ENCODE data around the gene ARHGAP25. TPM values are rescaled to one million over a fixed set of nuclear protein-coding genes. Genes with fewer than 3 reads are reported as not detected.

Gene ARHGAP25
- total and polyA plus RNA-seq, 2 donors (not counting 3 experiments of a cell fraction or from before 2014, with no cell fraction given): 0.50 to 2.0 TPM

DNA sequence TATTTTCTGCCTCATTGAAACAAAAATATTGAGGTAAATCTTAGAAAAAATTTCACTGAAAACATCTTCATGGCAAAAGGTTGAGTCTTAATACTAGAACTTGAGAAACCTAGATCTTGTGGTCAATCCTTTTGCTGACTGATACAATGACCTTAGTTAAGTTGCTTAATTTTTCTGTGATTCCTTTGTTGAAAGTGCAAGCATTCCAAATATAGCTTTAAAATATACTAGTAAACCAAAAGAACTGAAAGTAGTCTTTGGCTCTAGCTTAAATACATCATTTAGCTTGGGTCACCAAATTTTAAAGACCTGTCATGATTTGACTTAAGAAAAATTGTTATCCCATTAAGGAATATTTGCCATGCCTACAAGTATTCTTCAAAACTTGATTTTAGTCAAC lies 119.9 kb downstream of the ARHGAP25 start:
- peaks cover 18% of the 10 kb centered on the region for H3K4me1 ChIP-seq (ENCODE audit: control insufficient read depth, extremely low read depth, insufficient read depth, low read length)
- H4K20me1 ChIP-seq (replicated peaks; ENCODE audit: control insufficient read depth, extremely low read depth, insufficient read depth, low read length): no peaks in the 10 kb centered on the region
- H3K4me3 ChIP-seq (replicated peaks in 1 of 3; ENCODE audit: insufficient read depth in 1 of 3, low read depth in 1 of 3, low read length in 3 of 3): no peak overlapping the region
- POLR2A ChIA-PET: no interaction called here
- no peak overlapping the region for H3K9ac ChIP-seq (replicated peaks; ENCODE audit: extremely low read depth, insufficient read depth, low read length)
- no peaks in the 10 kb centered on the region for H3K36me3 ChIP-seq (ENCODE audit: control insufficient read depth in 2 of 2, extremely low read depth in 1 of 2, insufficient read depth in 2 of 2, low read length in 2 of 2)
- no peak for DNase-seq (ENCODE audit: low read depth, low spot score)
- H3K9me3 ChIP-seq (replicated peaks; ENCODE audit: control insufficient read depth, insufficient read depth, low read length): no peaks in the 10 kb centered on the region
- intact Hi-C loops (cut with micrococcal nuclease) (no loop called here), dilution Hi-C loops (cut with MboI; ENCODE audit: extremely low pct_ligation_motif_present, low sequenced_read_pairs) (no loop called here)
- TF ChIP-seq, protein P1, sequence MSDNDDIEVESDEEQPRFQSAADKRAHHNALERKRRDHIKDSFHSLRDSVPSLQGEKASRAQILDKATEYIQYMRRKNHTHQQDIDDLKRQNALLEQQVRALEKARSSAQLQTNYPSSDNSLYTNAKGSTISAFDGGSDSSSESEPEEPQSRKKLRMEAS (IDR thresholded peaks at IDR 0.05; ENCODE audit: insufficient read depth, insufficient read length): no peak
- TF ChIP-seq, protein P2, sequence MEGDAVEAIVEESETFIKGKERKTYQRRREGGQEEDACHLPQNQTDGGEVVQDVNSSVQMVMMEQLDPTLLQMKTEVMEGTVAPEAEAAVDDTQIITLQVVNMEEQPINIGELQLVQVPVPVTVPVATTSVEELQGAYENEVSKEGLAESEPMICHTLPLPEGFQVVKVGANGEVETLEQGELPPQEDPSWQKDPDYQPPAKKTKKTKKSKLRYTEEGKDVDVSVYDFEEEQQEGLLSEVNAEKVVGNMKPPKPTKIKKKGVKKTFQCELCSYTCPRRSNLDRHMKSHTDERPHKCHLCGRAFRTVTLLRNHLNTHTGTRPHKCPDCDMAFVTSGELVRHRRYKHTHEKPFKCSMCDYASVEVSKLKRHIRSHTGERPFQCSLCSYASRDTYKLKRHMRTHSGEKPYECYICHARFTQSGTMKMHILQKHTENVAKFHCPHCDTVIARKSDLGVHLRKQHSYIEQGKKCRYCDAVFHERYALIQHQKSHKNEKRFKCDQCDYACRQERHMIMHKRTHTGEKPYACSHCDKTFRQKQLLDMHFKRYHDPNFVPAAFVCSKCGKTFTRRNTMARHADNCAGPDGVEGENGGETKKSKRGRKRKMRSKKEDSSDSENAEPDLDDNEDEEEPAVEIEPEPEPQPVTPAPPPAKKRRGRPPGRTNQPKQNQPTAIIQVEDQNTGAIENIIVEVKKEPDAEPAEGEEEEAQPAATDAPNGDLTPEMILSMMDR (IDR thresholded peaks at IDR 0.05; ENCODE audit: extremely low read depth in 1 of 2, insufficient read depth in 1 of 2, low read depth in 1 of 2, low read length in 2 of 2): no peak
- TF ChIP-seq JUN (IDR thresholded peaks at IDR 0.05; ENCODE audit: borderline replicate concordance, insufficient read depth, insufficient read length, low read depth) (no peak), FOS (IDR thresholded peaks at IDR 0.05; ENCODE audit: borderline replicate concordance, insufficient read depth, low read length) (no peak), MYC (IDR thresholded peaks at IDR 0.05; ENCODE audit: low read depth, low read length) (no peak), GATA2 (IDR thresholded peaks at IDR 0.05; ENCODE audit: insufficient read depth, insufficient read length, low read depth, low read length) (no peak), POLR2A (IDR thresholded peaks at IDR 0.05; ENCODE audit: low read depth, low read length) (no peak), EZH2 (IDR thresholded peaks at IDR 0.05; ENCODE audit: borderline replicate concordance, low read depth, low read length, severe bottlenecking) (no peak), POLR2AphosphoS5 (IDR thresholded peaks at IDR 0.05; ENCODE audit: insufficient read depth, low read depth, low read length) (no peak)
- H3K79me2 ChIP-seq (ENCODE audit: control insufficient read depth, insufficient read depth, low read length): no peaks in the 10 kb centered on the region
- H3K4me2 ChIP-seq (ENCODE audit: insufficient read depth, low read length): no peak overlapping the region
- no peak overlapping the region for H3K27ac ChIP-seq (ENCODE audit: insufficient read depth, low read depth, low read length)
- H3K27me3 ChIP-seq (ENCODE audit: control insufficient read depth in 2 of 2, insufficient read depth in 2 of 2, low read length in 2 of 2): peaks cover 0 to 7% of the 10 kb centered on the region in 2 experiments
- no TSS peak for BruUV-seq (replicated peaks)
- CTCF ChIA-PET: interaction anchor here (0.6 to 2.5 kb wide), 5 partner anchors 10 to 103 kb away, joined by 3 to 7 read pairs (median 3); no protein-coding TSS in a partner anchor
- no peak for FAIRE-seq
- no peak overlapping the region for H2AFZ ChIP-seq (ENCODE audit: low read depth, low read length)
- H3K9me1 ChIP-seq (replicated peaks; ENCODE audit: control insufficient read depth, extremely low read depth, insufficient read depth, low read length): no peaks in the 10 kb centered on the region

Data from endothelial cell of umbilical vein (primary cell).